Psoas muscle (tissue), 8 donors: Measurements from ENCODE around the gene PEPD. TPM values are rescaled to one million over a fixed set of nuclear protein-coding genes. Genes with fewer than 3 reads are reported as not detected.
A peak's percentile ranks its signal among the peaks of the same experiment; 100 is the strongest.

ENCODE experiments used
- ATAC-seq, 4 donors: fragments of 200-7000 bp; cut with Tn5 transposase; one replicate each; pipeline ENCODE4 v1.9.1; 2020; ENCODE audit warnings: moderate library complexity in 3 of 4, mild to moderate bottlenecking in 2 of 4
- DNase-seq, 2 donors: peaks; one replicate each; pipeline ENCODE4 v3.0.0-alpha.2; 2020
- H3K27ac ChIP-seq: fragments of 200-600 bp; one replicate; pipeline ENCODE4 v1.8.0; 2022
- H3K27me3 ChIP-seq, 3 donors: fragments of 200-600 bp in 1 of 3; one replicate each; pipeline versions ENCODE4 v1.6.1 to v1.8.0; 2013 to 2022; ENCODE audit warnings: low read length in 2 of 3, mild to moderate bottlenecking in 2 of 3, moderate library complexity in 1 of 3; ENCODE audit not compliant: insufficient read depth in 3 of 3
- H3K36me3 ChIP-seq, 2 donors: fragments of 200-600 bp in 1 of 2; one replicate each; pipeline versions ENCODE4 v1.6.1 to v1.8.0; 2013 to 2022; ENCODE audit warnings: low read depth in 1 of 2, mild to moderate bottlenecking in 1 of 2, moderate library complexity in 1 of 2; ENCODE audit not compliant: insufficient read depth in 1 of 2
- H3K4me1 ChIP-seq: fragments of 200-600 bp; one replicate; pipeline ENCODE4 v1.8.0; 2022
- H3K4me3 ChIP-seq: fragments of 200-600 bp; one replicate; pipeline ENCODE4 v1.8.0; 2022; ENCODE audit warnings: mild to moderate bottlenecking
- H3K9me3 ChIP-seq: fragments of 200-600 bp; one replicate; pipeline ENCODE4 v1.8.0; 2022
- WGBS, 3 donors: extraction: QIAGEN DNeasy Blood & Tissue Kit; methylation state at CpG; one replicate each; pipeline versions ENCODE4 v1.1.6 to v1.1.7; 2013; 5-methylcytosine and 5-hydroxymethylcytosine counted together
- intact Hi-C, 2 donors: fragments of 100-400 bp; cut with DNase I; formaldehyde crosslinking; loops; one replicate each; pipeline versions ENCODE4 v1.11.0 to v1.14.2; 2022
- polyA plus RNA-seq, 3 donors: library from polyadenylated mRNA; stranded (reverse); fragments of 200-250 nt; gene quantifications; one replicate each; pipeline ENCODE4 v1.2.3, GENCODE V29; 2013
- total RNA-seq, 4 donors: library from RNA; stranded (reverse); fragmentation: NEBNext Ultra II Directional in 2 of 4; extraction: Animal tissue kit (Norgen Biotek cat#: 25700) in 2 of 4; gene quantifications; one replicate each; pipeline versions ENCODE4 v1.2.1 to v1.2.4, GENCODE V29; 2021 to 2023
- TF ChIP-seq, protein P1 (sequence below): fragments of 200-600 bp; IDR thresholded peaks from one replicate; pipeline ENCODE4 v1.8.0; 2022; ENCODE audit warnings: antibody characterized with exemption
- donor health status: healthy with polysubstance abuse.
- donor health status: DM: no; HTN: no; CAD: no; lungs with moderate emphysema.
- donor health status: Bipolar disorder and iron deficiency.
- donor health status: healthy.
- donor health status: DM: yes; HTN: yes; CAD: no.
- donor health status: DM: no; HTN: no; CAD: no.
- donor health status: DM: no; HTN: no; CAD: no.
- donor health status: DM: yes; HTN: yes; CAD: no.

The PEPD gene
- total and polyA plus RNA-seq, 7 donors, result 26.3 to 40.2 (median 35.1) TPM

DNA sequence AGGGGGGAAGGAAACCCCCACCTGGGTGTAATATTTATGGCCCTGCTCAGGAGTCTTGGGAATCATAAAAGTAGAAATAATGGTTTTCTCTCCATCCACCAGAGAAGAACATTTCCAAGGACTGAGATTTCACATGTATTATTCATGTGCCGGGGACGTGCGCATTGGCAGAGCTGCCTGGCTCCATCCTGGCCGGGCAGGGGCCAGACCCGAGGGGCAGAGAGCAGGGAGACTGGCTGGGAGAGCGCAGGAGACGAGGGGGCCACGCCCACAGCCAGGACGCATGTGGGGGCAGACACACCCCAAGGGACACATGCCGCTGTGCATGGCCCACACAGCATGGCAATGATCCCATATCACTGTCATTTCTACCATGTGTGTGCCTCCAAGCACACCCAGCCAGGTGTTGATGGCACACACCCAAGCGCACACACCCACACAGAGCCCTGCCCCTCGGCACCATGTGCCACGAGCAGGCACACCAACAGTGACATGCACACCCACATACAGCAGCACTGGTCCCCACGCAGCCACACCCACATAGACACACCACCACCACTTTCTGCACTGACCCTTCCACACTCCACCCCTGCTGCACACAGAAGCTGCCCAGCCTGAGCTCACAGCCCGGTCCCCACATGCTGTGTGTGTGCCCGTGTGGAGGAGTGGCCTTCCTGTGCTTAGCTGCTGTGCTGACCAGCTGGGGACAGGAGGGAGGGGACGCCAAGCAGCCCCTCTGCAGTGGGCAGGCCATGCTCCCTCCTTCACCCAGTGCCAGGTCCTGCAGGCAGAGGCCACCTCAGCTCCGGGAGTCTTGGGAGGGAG is 108.8 kb downstream of the PEPD start:
- ATAC-seq, result no peak
- DNase-seq, result peak in 1 of 2 donors; percentile 11

DNA sequence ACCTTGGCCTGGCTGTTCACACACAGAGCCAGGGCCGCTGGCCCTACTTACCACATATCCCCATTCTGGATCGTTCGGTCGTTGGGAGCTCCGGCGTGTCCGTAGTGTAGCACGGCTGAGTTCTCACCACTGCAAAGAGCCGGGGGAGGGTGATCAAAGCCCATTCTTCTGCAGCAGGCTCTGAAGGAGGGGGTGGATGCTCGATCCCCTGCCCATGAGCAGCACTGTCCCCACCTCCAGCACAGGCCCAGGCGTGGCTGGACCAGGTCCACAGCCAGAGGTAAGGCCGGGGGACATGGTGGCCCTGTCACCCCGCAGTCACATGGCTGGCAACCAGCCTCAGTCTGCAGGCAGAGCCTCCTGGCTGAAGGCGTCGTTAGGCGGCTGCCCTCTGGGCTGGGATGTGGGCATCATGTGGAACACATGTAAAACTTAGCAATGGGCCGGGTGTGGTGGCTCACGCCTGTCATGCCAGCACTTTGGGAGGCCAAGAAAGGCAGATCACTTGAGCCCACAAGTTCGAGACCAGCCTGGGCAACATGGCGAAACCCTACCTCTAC is 109.9 kb downstream of the PEPD start:
- Histone ChIP-seq H3K36me3 (peaks cover 0 to 16% of the 10 kb centered on the region in 2 donors), H3K4me1 (no peaks in the 10 kb centered on the region), H3K27me3 (no peaks in the 10 kb centered on the region), H3K27ac (no peak overlapping the region), H3K4me3 (no peak overlapping the region), H3K9me3 (no peaks in the 10 kb centered on the region)
- 87 to 92% (median 88%) methylated on average over 20 of the region's 20 CpGs for WGBS, 3 donors
- TF ChIP-seq, protein P1, sequence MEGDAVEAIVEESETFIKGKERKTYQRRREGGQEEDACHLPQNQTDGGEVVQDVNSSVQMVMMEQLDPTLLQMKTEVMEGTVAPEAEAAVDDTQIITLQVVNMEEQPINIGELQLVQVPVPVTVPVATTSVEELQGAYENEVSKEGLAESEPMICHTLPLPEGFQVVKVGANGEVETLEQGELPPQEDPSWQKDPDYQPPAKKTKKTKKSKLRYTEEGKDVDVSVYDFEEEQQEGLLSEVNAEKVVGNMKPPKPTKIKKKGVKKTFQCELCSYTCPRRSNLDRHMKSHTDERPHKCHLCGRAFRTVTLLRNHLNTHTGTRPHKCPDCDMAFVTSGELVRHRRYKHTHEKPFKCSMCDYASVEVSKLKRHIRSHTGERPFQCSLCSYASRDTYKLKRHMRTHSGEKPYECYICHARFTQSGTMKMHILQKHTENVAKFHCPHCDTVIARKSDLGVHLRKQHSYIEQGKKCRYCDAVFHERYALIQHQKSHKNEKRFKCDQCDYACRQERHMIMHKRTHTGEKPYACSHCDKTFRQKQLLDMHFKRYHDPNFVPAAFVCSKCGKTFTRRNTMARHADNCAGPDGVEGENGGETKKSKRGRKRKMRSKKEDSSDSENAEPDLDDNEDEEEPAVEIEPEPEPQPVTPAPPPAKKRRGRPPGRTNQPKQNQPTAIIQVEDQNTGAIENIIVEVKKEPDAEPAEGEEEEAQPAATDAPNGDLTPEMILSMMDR, result no peak
- ATAC-seq, result no peak
- intact Hi-C loops, result no loop called here
- peak in 1 of 2 donors; percentile 11 for DNase-seq

More for the DNA sequence above, 108.8 kb downstream of the PEPD start:
- peaks cover 0 to 16% of the 10 kb centered on the region in 2 donors for H3K36me3 ChIP-seq
- 85 to 89% (median 89%) methylated on average over 17 to 18 of the region's 18 CpGs for WGBS, 3 donors
- H3K27ac ChIP-seq, result no peak overlapping the region
- intact Hi-C loops, result no loop called here
- H3K9me3 ChIP-seq, result no peaks in the 10 kb centered on the region
- no peak overlapping the region for H3K4me3 ChIP-seq
- no peaks in the 10 kb centered on the region for H3K4me1 ChIP-seq
- TF ChIP-seq, protein P1, result no peak
- H3K27me3 ChIP-seq, result no peaks in the 10 kb centered on the region

DNA sequence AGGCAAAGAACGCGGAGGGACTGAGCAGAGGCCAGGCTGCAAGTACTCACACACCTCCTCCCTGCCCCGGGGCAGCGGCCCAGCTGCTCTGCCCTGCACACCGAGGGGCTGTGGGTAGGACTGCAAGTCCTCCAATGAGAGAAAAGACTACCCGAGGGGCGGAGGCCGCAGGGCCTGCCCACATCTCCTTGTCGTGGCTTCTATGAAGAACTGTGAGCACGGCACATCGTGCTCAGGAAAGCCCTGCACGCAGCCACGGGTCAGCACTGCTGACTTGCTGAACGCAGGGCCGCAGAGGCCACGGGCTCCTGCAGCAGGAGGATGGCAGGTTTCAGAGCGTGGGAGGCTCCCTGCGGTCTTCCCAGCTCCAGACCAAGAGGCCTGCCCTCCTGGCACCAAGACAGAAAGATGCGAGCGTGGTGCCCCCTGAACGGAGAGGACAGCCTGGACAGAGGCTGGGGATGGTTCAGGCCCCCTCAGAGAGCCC is 110.6 kb downstream of the PEPD start:
- peak in 1 of 2 donors; percentile 9 for DNase-seq
- no peak for ATAC-seq
- Histone ChIP-seq H3K36me3 (peaks cover 0 to 16% of the 10 kb centered on the region in 2 donors), H3K4me1 (peaks cover 2% of the 10 kb centered on the region), H3K27me3 (no peaks in the 10 kb centered on the region), H3K9me3 (no peaks in the 10 kb centered on the region), H3K4me3 (no peak overlapping the region), H3K27ac (no peak overlapping the region)
- WGBS, 3 donors, result 78 to 82% (median 79%) methylated on average over 20 to 21 of the region's 21 CpGs
- TF ChIP-seq, protein P1, result no peak
- intact Hi-C loops, result no loop called here

DNA sequence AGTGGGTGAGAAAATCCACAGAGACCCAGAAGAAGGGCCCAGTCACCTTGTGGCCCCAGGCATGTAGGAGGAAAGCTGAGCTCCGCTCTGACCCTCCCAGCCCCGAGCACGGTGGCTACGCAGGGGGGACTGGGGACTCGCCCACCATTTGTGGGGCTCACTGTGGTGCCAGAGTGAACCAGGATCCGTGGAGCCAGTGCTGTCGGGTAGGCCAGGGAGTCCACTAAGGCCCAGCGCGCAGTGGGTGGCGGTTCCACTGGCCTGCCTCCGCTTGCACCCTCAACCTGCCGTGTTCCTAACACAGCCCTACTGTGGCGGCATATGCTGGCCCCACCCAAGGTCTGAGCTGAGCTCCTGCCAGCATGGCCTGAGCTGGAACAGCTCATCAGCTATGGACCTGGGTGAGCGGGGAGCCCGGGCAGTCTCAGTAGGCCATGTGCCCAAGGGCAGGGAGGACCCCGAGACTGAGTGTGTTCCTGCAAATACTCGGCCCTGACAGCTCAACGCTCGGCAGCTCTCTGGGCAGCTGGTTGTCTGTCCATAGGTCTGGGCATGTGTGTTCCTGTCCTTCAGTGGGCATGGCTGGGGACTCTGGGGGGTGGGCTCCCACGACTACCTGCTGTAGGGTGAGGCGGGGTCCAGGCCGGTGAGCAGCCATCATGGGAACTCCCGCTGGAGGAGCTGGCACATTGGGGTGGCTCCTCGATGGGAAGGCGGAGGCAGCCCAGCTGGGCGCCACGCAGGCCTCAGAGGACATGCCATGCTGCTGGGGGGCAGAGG is 111.5 kb downstream of the PEPD start:
- H3K27ac ChIP-seq, result no peak overlapping the region
- WGBS, 3 donors, result 92 to 96% (median 93%) methylated on average over 24 to 27 of the region's 27 CpGs
- H3K4me1 ChIP-seq, result peaks cover 3% of the 10 kb centered on the region
- TF ChIP-seq, protein P1, result no peak
- no peaks in the 10 kb centered on the region for H3K9me3 ChIP-seq
- H3K4me3 ChIP-seq, result no peak overlapping the region
- no peaks in the 10 kb centered on the region for H3K27me3 ChIP-seq
- peak; percentile 13 to 15 for DNase-seq
- ATAC-seq, result no peak
- intact Hi-C loops, result loop anchor here in 1 of 2 donors (5.0 kb wide), 1 partner anchor 263 kb away; no protein-coding TSS in a partner anchor
- H3K36me3 ChIP-seq, result peaks cover 0 to 16% of the 10 kb centered on the region in 2 donors
